BLaER1 (cell line): Measurements from ENCODE around the gene MBTPS1.

Experiments used
- H3K27ac ChIP-seq: shearing (Covaris generic); formaldehyde crosslinking; 2 replicates; pipeline ENCODE4 v1.8.1; 2022
- H3K27me3 ChIP-seq: shearing (Covaris generic); formaldehyde crosslinking; 2 replicates; pipeline ENCODE4 v1.8.1; 2022
- H3K36me3 ChIP-seq: shearing (Covaris generic); formaldehyde crosslinking; 2 replicates; pipeline ENCODE4 v1.8.1; 2022
- H3K4me1 ChIP-seq: shearing (Covaris generic); formaldehyde crosslinking; 2 replicates; pipeline ENCODE4 v1.8.1; 2022
- H3K4me2 ChIP-seq: shearing (Covaris generic); formaldehyde crosslinking; 2 replicates; pipeline ENCODE4 v1.8.1; 2022
- H3K4me3 ChIP-seq: shearing (Covaris generic); formaldehyde crosslinking; 2 replicates; pipeline ENCODE4 v1.8.1; 2022
- H3K9ac ChIP-seq: shearing (Covaris generic); formaldehyde crosslinking; 2 replicates; pipeline ENCODE4 v1.8.1; 2022
- H3K9me3 ChIP-seq: shearing (Covaris generic); formaldehyde crosslinking; 2 replicates; pipeline ENCODE4 v1.8.1; 2022
- H4K20me1 ChIP-seq: shearing (Covaris generic); formaldehyde crosslinking; 2 replicates; pipeline ENCODE4 v1.8.1; 2022
- Cebpa-rat ChIP-seq: shearing (Covaris generic); IDR thresholded peaks from 2 replicates; pipeline ENCODE4 v1.8.1; 2022

Gene MBTPS1

DNA sequence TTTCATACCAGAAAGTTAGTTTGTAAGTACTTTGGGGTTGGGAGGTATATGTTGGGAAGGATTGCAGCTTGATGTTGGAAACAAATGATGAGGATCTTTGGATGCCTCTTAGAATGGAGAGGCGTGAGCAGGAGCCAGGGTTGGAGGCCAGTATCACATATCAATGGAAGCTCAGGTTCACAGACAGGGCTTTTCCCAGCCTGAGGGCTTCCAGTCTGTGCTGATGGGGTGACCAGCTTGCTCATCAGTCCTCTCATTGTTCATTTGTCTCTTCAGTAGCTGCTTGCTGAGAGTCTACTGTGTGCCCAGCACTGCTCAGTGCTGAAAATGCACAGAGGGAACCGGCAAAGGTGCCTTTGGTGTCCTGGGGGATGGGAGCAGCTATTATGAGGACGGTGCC, 34.2 kb upstream of the MBTPS1 start:
- no peak for TF ChIP-seq Cebpa-rat
- H4K20me1 ChIP-seq = no peaks in the 10 kb centered on the region
- H3K9ac ChIP-seq = no peak overlapping the region
- no peaks in the 10 kb centered on the region for H3K36me3 ChIP-seq
- H3K27me3 ChIP-seq = no peaks in the 10 kb centered on the region
- H3K4me2 ChIP-seq = no peak overlapping the region
- no peaks in the 10 kb centered on the region for H3K9me3 ChIP-seq
- H3K4me1 ChIP-seq = no peaks in the 10 kb centered on the region
- no peak overlapping the region for H3K27ac ChIP-seq
- H3K4me3 ChIP-seq = no peak overlapping the region

DNA sequence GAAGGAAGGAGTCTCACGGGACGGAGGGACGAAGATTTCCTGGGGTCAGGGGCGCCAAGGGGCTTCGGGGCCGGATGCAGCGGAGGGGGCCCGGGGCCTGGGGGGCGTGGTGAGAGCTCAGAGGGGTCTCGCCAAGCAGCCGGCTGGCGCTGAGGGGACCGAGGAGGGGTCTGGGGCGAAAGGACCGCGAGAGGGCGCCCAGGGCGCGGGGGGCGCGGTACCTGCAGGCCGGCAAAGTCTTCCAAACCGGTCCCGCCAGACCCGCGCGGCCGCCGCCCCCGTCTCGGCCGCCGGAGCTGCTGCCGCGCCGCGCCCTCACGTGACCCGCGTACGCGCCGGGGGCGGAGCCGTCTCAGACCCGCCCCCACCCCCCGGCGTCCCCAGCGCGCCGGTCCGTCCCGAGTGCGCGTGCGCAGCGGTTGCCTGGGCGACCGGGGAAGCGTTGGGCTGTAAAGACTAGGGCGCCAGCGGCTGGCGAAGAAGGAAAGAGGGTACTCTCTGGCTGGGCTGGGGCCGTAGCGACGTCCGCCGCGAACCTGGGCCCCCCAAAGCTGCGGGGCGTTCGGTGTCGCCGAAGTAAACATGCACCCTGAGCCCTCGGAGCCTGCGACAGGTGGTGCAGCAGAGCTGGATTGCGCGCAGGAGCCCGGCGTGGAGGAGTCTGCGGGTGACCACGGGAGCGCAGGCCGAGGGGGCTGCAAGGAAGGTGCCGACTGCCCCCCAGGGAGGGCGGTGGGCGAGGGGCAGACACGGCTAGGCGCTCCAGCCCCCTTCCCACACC, 28.3 kb upstream of the MBTPS1 start, which contains the start of the genes DNAAF1 and HSDL1:
DNAAF1 (plus strand) TSS at position 450 of the 781 bp plus-strand sequence; CDS start at position 583, 133 bp downstream.
HSDL1 (minus strand) TSS at position 319 of the 781 bp plus-strand sequence. CDS start 13,856 bp downstream, outside the sequence.
- no peak for TF ChIP-seq Cebpa-rat
- Histone ChIP-seq H3K4me3 (peak within 1 kb of the TSS; percentile 79), H3K27me3 (no peaks in the 10 kb centered on the region), H3K36me3 (no peaks in the 10 kb centered on the region), H3K9ac (peak within 1 kb of the TSS; percentile 76), H3K27ac (peak within 1 kb of the TSS; percentile 70), H3K4me1 (peaks cover 24% of the 10 kb centered on the region), H4K20me1 (peaks cover 40% of the 10 kb centered on the region), H3K4me2 (peak within 1 kb of the TSS; percentile 98), H3K9me3 (no peaks in the 10 kb centered on the region)

DNA sequence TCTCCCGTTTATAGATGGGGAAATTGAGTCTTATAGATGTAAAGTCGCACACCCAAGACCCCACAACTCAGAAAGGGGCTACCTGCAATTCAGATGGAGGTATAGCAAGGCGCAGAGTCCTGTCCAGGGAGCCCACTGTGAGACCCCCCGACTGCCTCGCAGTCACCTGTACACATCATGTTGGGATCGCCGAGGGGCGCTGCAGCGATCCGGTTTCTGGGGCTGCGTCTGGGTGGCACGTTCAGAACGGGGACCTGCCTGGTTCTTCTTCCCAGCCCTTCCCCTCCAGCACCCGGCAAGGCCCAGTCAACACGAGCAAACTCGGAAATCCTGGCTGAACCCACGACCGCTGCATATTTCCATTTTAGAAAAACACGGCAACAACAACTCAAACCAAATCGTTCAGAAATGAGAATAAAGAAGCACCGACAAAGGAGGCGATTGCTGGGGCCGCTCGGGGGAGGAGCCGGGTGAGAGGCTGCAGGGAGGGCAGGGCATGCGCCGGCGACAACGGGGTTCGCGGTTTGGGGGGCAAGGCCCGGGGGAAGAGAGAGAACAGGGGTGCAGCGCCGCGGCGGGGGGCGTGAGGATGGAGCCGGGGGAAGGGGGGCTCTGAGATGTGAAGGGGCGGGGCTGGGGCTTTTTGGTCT, 27.6 kb upstream of the MBTPS1 start:
- Histone ChIP-seq H3K9me3 (no peaks in the 10 kb centered on the region), H3K4me2 (peak overlapping the region; percentile 98), H3K4me1 (peaks cover 31% of the 10 kb centered on the region), H4K20me1 (peaks cover 47% of the 10 kb centered on the region), H3K36me3 (no peaks in the 10 kb centered on the region), H3K4me3 (peak overlapping the region; percentile 79), H3K27me3 (no peaks in the 10 kb centered on the region), H3K9ac (peak overlapping the region; percentile 76), H3K27ac (peak overlapping the region; percentile 70)
- no peak for TF ChIP-seq Cebpa-rat

DNA sequence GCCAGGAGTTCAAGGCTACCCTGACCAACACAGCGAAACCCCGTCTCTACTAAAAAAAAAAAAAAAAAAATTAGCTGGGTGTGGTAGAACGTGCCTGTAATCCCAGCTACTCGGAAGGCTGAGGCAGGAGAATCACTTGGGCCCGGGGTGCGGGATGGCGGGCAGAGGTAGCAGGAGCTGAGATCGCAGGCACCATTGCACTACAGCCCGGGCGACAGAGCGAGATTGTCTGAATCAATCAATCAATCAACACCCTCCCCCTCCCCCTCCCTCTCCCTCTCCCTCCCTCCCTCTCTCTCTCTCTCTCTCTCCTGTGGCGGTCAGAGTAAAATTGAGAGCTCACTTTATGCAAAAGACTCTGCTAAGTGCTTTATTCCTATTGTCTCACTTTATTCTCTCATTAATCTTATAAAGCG, 27.1 kb upstream of the MBTPS1 start:
- Histone ChIP-seq H4K20me1 (peaks cover 52% of the 10 kb centered on the region), H3K9ac (peak overlapping the region; percentile 76), H3K27me3 (no peaks in the 10 kb centered on the region), H3K4me3 (peak overlapping the region; percentile 79), H3K36me3 (no peaks in the 10 kb centered on the region), H3K4me1 (peaks cover 36% of the 10 kb centered on the region), H3K4me2 (peak overlapping the region; percentile 98), H3K27ac (no peak overlapping the region), H3K9me3 (no peaks in the 10 kb centered on the region)
- no peak for TF ChIP-seq Cebpa-rat

DNA sequence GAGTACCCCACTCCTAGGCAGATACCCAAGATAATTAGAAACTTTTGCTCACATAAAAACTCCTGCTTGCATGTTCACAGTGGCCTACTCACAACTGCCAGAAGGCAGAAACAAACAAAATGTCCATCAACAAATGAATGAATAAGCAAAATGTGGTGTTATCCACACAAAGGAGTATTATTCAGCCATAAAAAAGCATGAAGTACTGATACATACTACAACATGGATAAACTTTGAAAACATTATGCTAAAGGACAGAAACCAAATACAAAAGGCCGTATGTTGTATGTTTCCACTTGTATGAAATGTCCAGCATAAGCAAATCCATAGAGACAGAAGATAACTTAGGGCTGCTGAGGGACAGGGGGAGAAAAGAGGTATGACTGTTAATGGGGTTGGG, 26.3 kb upstream of the MBTPS1 start:
- Histone ChIP-seq H3K4me3 (no peak overlapping the region), H3K4me1 (peaks cover 44% of the 10 kb centered on the region), H3K9ac (no peak overlapping the region), H3K27ac (no peak overlapping the region), H3K27me3 (no peaks in the 10 kb centered on the region), H3K36me3 (no peaks in the 10 kb centered on the region), H4K20me1 (peaks cover 55% of the 10 kb centered on the region), H3K9me3 (no peaks in the 10 kb centered on the region), H3K4me2 (no peak overlapping the region)
- TF ChIP-seq Cebpa-rat = no peak

DNA sequence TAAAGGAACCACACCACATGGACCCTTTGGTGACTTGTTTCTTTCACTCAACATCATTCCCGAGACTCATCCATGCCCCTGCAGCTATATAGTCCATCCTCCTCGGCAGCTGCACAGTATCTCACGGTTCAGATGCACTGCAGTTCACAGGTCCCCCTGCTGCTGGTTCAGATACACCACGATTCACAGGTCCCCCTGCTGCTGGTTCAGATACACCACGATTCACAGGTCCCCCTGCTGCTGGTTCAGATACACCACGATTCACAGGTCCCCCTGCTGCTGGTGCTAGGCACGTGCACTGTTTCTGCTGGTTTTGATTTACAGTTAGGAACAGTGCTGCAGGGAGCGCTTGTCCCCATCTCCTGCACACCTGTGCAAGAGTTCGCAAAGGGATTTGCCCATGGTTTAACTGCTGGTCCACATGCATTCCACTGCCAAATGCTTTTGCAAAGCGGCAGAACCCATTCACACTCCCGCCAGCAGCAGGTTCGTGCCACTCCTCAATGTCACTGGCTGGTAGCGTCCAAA, 24.5 kb upstream of the MBTPS1 start:
- Histone ChIP-seq H3K4me2 (peak overlapping the region; percentile 14; the same call in 1 of the 2 replicates), H3K27ac (no peak overlapping the region), H3K9ac (no peak overlapping the region), H3K4me1 (peaks cover 62% of the 10 kb centered on the region), H3K27me3 (no peaks in the 10 kb centered on the region), H3K36me3 (no peaks in the 10 kb centered on the region), H3K9me3 (no peaks in the 10 kb centered on the region), H3K4me3 (no peak overlapping the region), H4K20me1 (peaks cover 73% of the 10 kb centered on the region)
- TF ChIP-seq Cebpa-rat = no peak

DNA sequence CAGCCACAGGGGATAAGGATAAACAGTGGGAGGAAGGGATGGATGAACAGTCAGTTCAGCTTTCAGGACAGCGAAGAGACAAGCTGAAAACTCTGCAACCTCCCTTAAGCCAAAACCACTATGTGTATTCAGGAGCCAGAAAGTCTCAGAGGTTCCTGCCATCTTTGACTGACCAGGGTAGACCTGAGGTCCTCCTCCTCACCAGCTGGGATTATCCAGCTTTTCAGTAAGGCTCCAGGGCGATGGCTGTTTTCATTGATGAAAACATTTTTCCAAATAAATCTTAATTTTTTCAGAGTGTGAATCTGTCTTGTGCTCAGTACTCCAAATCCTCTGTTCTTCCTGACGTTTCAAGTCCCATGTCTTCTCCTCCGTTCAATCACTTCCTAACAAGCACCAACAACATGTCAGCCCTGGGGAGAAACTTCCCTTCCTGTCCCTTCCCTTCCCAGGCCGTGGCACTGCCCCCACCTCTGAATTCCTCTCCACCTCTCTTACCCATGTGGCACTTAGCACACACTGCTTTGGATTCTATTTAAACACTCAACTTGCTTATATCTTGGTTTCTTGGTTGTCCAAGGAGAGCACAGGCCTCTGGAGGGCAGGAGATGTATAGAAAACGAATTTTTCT, 23.0 kb upstream of the MBTPS1 start:
- H3K36me3 ChIP-seq = no peaks in the 10 kb centered on the region
- no peak overlapping the region for H3K27ac ChIP-seq
- H3K9me3 ChIP-seq = no peaks in the 10 kb centered on the region
- H3K4me2 ChIP-seq = peak overlapping the region; percentile 50
- no peak overlapping the region for H3K4me3 ChIP-seq
- H3K9ac ChIP-seq = no peak overlapping the region
- H3K27me3 ChIP-seq = no peaks in the 10 kb centered on the region
- no peak for TF ChIP-seq Cebpa-rat
- peaks cover 64% of the 10 kb centered on the region for H3K4me1 ChIP-seq
- H4K20me1 ChIP-seq = peaks cover 76% of the 10 kb centered on the region

DNA sequence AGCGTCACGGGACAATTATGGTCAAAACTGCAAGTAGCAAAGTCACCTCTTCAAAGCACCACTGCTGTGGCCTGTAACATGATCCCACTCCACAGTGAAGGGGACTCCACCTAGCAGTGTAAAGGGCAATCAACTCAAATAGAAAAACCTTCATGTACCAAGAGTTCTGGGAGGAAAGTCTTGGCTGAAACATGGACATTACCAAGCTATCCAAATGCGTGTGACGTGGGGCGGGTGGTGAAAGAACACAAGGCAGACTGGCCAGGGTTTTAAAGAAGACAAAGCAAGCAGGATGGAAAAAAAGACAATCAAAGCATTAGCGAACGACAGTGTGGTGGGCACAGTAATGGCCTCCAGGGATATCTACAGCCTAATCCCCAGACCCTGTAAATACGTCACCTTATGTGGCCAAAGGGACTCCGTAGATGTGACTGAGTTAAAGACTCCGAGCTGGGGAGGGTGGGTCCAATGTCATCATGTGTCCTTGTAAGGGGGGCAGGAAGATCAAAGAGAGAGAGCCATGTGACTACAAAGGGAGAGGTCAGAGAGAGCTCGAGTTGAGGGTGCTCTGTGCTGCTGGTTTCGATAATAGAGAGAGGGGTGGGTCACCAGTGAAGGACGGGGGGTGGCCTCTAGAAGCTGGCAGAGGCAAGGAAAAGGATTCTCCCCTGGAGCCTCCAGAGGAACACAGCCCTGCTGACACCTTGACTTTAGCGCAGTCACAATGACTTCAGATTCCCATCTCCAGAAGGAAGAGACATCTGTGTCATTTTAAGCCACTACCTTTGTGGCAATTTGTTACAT, 22.3 kb upstream of the MBTPS1 start:
- TF ChIP-seq Cebpa-rat = no peak
- no peaks in the 10 kb centered on the region for H3K36me3 ChIP-seq
- H3K9ac ChIP-seq = 0 out of 2 replicates have a peak overlapping the region, but pooled peaks have one; percentile 12
- H3K4me2 ChIP-seq = peak overlapping the region; percentile 50
- no peaks in the 10 kb centered on the region for H3K9me3 ChIP-seq
- peaks cover 73% of the 10 kb centered on the region for H4K20me1 ChIP-seq
- H3K27ac ChIP-seq = no peak overlapping the region
- H3K27me3 ChIP-seq = no peaks in the 10 kb centered on the region
- H3K4me3 ChIP-seq = no peak overlapping the region
- peaks cover 63% of the 10 kb centered on the region for H3K4me1 ChIP-seq

DNA sequence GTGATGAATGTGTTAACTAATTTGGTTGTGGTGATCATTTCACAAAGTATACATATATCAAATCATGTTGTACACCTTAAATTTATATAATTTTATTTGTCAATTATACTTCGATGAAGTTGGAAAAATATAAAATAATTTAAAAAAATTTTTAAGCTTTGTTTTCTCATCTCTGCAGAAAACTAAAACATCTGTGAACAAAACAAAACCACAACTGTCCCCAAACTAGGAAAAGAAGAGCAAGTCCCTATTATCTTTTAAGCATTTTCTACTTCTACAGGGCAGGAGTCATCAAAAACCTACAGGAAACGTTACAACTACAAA, 21.7 kb upstream of the MBTPS1 start:
- no peak for TF ChIP-seq Cebpa-rat
- H3K4me1 ChIP-seq = peaks cover 57% of the 10 kb centered on the region
- no peaks in the 10 kb centered on the region for H3K27me3 ChIP-seq
- H4K20me1 ChIP-seq = peaks cover 69% of the 10 kb centered on the region
- no peaks in the 10 kb centered on the region for H3K36me3 ChIP-seq
- H3K27ac ChIP-seq = no peak overlapping the region
- H3K4me2 ChIP-seq = peak overlapping the region; percentile 50
- H3K4me3 ChIP-seq = no peak overlapping the region
- H3K9ac ChIP-seq = 0 out of 2 replicates have a peak overlapping the region, but pooled peaks have one; percentile 12
- no peaks in the 10 kb centered on the region for H3K9me3 ChIP-seq
